Activated CD8-positive, alpha-beta T cell treated with anti-CD3 and anti-CD28 coated beads for 36 hours (primary cell): ENCODE data around the gene CD48. TPM values are rescaled to one million over a fixed set of nuclear protein-coding genes. Genes with fewer than 3 reads are reported as not detected.
A peak's percentile ranks its signal among the peaks of the same experiment; 100 is the strongest.

Experiments used
- ATAC-seq: fragments of 200-7000 bp; cut with Tn5 transposase; one replicate; pipeline ENCODE4 v1.10.0; 2021; ENCODE audit warnings: mild to moderate bottlenecking, moderate library complexity
- CTCF ChIA-PET: fragments of 350-600 bp; sonication (Branson Sonifier 250); formaldehyde crosslinking; loops from one replicate; lab custom pipeline; 2021; ENCODE audit warnings: antibody characterized with exemption; lab: Charles Lee
- POLR2A ChIA-PET: fragments of 350-600 bp; sonication (Branson Sonifier 250); formaldehyde crosslinking; loops from one replicate; lab custom pipeline; 2021; ENCODE audit warnings: antibody characterized with exemption; lab: Charles Lee
- DNase-seq: peaks from one replicate; pipeline ENCODE4 v3.0.0-alpha.2; 2020
- H3K27ac Mint-ChIP-seq: one replicate; pipeline ENCODE4 v1.8.0; 2021; ENCODE audit warnings: mild to moderate bottlenecking, mixed read lengths
- H3K27me3 Mint-ChIP-seq: one replicate; pipeline ENCODE4 v1.8.0; 2021; ENCODE audit warnings: mixed read lengths
- H3K36me3 Mint-ChIP-seq: one replicate; pipeline ENCODE4 v1.8.0; 2021; ENCODE audit warnings: low read depth, mixed read lengths
- H3K4me1 Mint-ChIP-seq: one replicate; pipeline ENCODE4 v1.8.0; 2021; ENCODE audit warnings: low read depth, mixed read lengths
- H3K4me3 Mint-ChIP-seq: one replicate; pipeline ENCODE4 v1.8.0; 2021; ENCODE audit warnings: mild to moderate bottlenecking, moderate library complexity, mixed read lengths
- H3K9me3 Mint-ChIP-seq: one replicate; pipeline ENCODE4 v1.8.0; 2021; ENCODE audit warnings: mixed read lengths
- intact Hi-C: fragments of 100-400 bp; cut with micrococcal nuclease; formaldehyde crosslinking; loops from one replicate; pipeline ENCODE4 v1.10.0; 2022
- total RNA-seq, 2 experiments: library from RNA; stranded (reverse); gene quantifications; one replicate each; pipeline ENCODE4 v1.2.3, GENCODE V29; 2021
- TF ChIP-seq, protein P1 (sequence below): fragments of 200-600 bp; IDR thresholded peaks from one replicate; pipeline ENCODE4 v1.8.0; 2022; ENCODE audit warnings: antibody characterized with exemption, mild to moderate bottlenecking

The CD48 gene
- total RNA-seq, 2 experiments from 2014 or later, result 379 to 388 TPM

DNA sequence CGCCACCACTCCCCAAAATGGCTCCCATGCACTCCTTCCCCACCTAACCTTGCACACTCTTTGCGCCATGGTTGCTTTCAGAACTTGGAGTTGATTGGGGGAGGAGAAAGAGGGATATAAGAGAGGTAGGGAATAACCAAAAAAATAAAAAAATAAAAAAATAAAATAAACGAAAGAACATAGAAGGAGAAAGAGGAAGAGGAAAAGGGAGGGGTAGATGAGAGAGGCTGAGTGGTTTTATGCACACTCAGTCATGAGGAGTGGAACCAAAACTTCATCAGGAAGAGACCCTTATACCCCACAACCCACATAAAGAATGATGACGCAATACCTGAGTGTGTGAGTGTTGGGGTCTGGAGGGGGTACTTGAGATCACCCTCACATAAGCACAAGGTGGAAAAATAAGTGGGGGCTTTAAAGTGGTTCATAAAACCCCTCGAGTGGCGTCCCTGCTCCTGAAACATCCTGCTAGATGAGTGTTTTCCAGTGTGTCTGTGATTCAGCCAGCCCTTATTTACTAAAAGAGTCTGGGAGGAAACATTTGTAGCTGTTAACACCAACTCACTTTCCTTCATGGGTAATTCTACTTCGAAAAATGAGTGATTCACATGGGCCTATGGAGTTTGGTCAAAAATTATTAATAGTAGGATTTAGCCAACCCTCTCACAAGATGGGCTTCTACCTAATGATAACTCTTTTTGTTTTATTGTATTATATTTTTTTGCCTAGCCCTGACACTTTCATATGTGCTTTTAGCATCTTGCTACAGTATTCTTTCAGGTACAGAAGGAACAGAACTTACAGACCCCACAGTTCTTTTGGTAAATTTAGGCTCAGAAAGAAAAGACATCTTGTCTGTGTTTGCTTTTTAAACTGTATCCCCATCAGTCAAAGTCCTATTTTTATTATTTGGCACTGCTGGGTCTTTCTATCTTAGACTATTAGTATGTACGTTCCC lies 70.0 kb downstream of the CD48 start:
- ChIA-PET POLR2A (interaction anchor here (0.6 to 2.3 kb wide), 8 partner anchors 9 to 119 kb away, joined by 3 to 38 read pairs (median 4); partner anchors contain the start of genes CD48 and SLAMF6), CTCF (interaction anchor here (0.9 to 2.0 kb wide), 8 partner anchors 9 to 39 kb away, joined by 3 to 10 read pairs (median 4); no protein-coding TSS in a partner anchor)
- Mint-ChIP-seq H3K4me1 (peaks cover 63% of the 10 kb centered on the region), H3K27me3 (no peaks in the 10 kb centered on the region), H3K27ac (peak overlapping the region; percentile 99), H3K4me3 (peak overlapping the region; percentile 97), H3K36me3 (peaks cover 85% of the 10 kb centered on the region), H3K9me3 (no peaks in the 10 kb centered on the region)
- TF ChIP-seq, protein P1, sequence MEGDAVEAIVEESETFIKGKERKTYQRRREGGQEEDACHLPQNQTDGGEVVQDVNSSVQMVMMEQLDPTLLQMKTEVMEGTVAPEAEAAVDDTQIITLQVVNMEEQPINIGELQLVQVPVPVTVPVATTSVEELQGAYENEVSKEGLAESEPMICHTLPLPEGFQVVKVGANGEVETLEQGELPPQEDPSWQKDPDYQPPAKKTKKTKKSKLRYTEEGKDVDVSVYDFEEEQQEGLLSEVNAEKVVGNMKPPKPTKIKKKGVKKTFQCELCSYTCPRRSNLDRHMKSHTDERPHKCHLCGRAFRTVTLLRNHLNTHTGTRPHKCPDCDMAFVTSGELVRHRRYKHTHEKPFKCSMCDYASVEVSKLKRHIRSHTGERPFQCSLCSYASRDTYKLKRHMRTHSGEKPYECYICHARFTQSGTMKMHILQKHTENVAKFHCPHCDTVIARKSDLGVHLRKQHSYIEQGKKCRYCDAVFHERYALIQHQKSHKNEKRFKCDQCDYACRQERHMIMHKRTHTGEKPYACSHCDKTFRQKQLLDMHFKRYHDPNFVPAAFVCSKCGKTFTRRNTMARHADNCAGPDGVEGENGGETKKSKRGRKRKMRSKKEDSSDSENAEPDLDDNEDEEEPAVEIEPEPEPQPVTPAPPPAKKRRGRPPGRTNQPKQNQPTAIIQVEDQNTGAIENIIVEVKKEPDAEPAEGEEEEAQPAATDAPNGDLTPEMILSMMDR, result no peak
- intact Hi-C loops, result loop anchor here (2.0 to 5.0 kb wide), 3 partner anchors 15 to 179 kb away; no protein-coding TSS in a partner anchor
- DNase-seq, result peak; percentile 63
- peak; percentile 53 for ATAC-seq

DNA sequence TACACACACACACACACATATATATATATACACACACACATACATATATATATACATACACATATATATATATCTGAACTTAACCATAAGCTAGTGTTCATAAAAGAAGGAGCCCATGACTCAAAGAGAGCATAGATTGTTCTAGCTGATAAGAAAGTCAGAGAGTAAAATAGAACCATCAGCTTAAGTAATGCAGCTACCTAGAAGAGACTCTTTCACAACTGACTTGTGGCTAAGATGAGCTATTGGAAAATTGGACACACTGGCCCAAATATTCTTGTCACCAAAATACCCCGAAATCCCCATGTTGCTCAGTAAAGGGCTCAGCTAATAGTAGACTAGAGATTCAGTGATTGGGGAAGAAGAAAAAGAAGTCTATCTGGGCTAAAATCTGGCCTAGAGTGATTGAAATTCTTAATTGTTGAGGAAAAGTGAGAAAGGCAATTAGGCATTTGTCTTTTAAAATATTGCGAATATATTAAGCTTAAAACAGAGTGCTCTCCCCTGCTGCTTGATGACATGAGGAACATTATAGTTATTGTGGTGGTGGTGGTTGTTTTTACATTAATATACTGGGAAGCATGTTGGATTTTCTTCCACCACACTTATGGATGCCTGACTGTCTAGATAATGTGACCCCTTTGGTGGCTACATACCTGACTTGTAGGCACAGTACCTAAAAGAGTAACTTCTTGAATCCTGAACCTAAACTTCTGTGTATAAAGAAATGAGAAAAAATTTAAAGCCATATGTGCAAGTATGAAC lies 71.1 kb downstream of the CD48 start:
- intact Hi-C loops, result loop anchor here (2.0 to 5.0 kb wide), 3 partner anchors 14 to 178 kb away; no protein-coding TSS in a partner anchor
- TF ChIP-seq, protein P1, result no peak
- Mint-ChIP-seq H3K27ac (peak overlapping the region; percentile 99), H3K4me3 (peak overlapping the region; percentile 97), H3K36me3 (peaks cover 87% of the 10 kb centered on the region), H3K9me3 (no peaks in the 10 kb centered on the region), H3K4me1 (peaks cover 73% of the 10 kb centered on the region), H3K27me3 (no peaks in the 10 kb centered on the region)
- ChIA-PET CTCF (interaction anchor here (0.7 to 1.9 kb wide), 12 partner anchors 11 to 388 kb away, joined by 3 to 10 read pairs (median 4); no protein-coding TSS in a partner anchor), POLR2A (interaction anchor here (0.8 to 2.2 kb wide), 6 partner anchors 13 to 118 kb away, joined by 3 to 38 read pairs (median 3); partner anchors contain the start of genes CD48 and SLAMF6)
- peak; percentile 45 for DNase-seq
- ATAC-seq, result peak; percentile 63

DNA sequence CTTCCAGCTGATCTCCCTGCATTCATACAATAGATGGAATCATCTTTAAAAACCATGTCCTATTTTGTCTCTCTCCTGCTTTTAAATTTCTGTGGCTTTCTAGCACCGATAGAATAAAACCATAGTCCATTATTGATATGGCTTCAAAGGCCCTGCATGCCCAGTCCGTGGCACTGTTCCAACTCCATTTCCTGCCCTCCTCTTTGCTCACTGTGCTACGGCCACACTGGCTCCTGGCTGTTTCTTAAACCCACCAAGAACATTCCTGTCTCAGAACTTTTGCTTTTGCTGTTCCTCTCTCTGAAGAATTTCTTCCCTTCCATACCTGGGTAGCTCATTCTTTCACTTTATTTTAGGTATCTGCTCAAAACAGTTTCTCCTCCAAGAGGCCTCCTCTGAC lies 72.0 kb downstream of the CD48 start:
- ChIA-PET POLR2A (interaction anchor here (0.8 to 2.2 kb wide), 5 partner anchors 12 to 117 kb away, joined by 3 to 38 read pairs (median 3); partner anchors contain the start of genes CD48 and SLAMF6), CTCF (interaction anchor here (0.7 to 1.9 kb wide), 7 partner anchors 10 to 129 kb away, joined by 3 to 10 read pairs (median 6); no protein-coding TSS in a partner anchor)
- H3K9me3 Mint-ChIP-seq, result no peaks in the 10 kb centered on the region
- TF ChIP-seq, protein P1, result no peak
- DNase-seq (no peak), ATAC-seq (no peak)
- H3K36me3 Mint-ChIP-seq, result peaks cover 87% of the 10 kb centered on the region
- peak overlapping the region; percentile 74 for H3K4me3 Mint-ChIP-seq
- peak overlapping the region; percentile 98 for H3K27ac Mint-ChIP-seq
- intact Hi-C loops, result loop anchor here (2.0 to 5.0 kb wide), 3 partner anchors 13 to 177 kb away; no protein-coding TSS in a partner anchor
- peaks cover 80% of the 10 kb centered on the region for H3K4me1 Mint-ChIP-seq
- no peaks in the 10 kb centered on the region for H3K27me3 Mint-ChIP-seq

DNA sequence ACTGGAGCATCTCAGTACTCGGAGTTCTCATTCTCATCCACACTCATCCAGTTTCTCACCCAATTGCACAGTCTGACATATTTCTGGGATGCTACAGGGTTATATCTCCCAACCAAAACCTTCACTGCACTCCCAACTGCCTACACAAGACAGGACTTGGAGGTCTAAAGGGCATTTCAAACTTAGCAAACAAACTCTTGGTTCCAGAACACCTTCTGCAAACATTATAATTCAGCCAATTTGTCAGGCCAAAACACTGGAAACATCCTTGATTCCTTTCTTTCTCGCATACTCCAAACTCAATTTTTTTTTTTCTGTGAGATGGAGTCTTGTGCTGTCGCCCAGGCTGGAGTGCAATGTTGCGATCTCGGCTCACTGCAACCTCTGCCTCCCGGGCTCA lies 72.7 kb downstream of the CD48 start:
- no peaks in the 10 kb centered on the region for H3K9me3 Mint-ChIP-seq
- peaks cover 87% of the 10 kb centered on the region for H3K4me1 Mint-ChIP-seq
- no peaks in the 10 kb centered on the region for H3K27me3 Mint-ChIP-seq
- H3K4me3 Mint-ChIP-seq, result peak overlapping the region; percentile 74
- DNase-seq, result no peak
- TF ChIP-seq, protein P1, result no peak
- POLR2A ChIA-PET, result interaction anchor here (2.2 kb wide), 1 partner anchor 12 kb away, joined by 38 read pairs; no protein-coding TSS in a partner anchor
- peak overlapping the region; percentile 98 for H3K27ac Mint-ChIP-seq
- H3K36me3 Mint-ChIP-seq, result peaks cover 87% of the 10 kb centered on the region
- intact Hi-C loops, result no loop called here
- CTCF ChIA-PET, result interaction anchor here (1.8 to 1.9 kb wide), 3 partner anchors 16 to 129 kb away, joined by 6 to 10 read pairs (median 6); no protein-coding TSS in a partner anchor
- no peak for ATAC-seq
